PC-9 (cell line): ENCODE measurements around the gene SLC27A4.

ENCODE experiments used
- CTCF ChIP-seq: fragments of 200-600 bp; sonication (generic); conservative IDR thresholded peaks from 2 replicates; pipeline ENCODE4 v1.6.1; 2017; ENCODE audit warnings: mixed run types, antibody characterized with exemption, mild to moderate bottlenecking, moderate library complexity
- EZH2 ChIP-seq: fragments of 200-600 bp; sonication (generic); IDR thresholded peaks from 2 replicates; pipeline ENCODE4 v1.8.0; 2017; ENCODE audit warnings: antibody characterized with exemption, low read depth

GRCh38 chr9:128397831-128398230 lies 57.5 kb downstream of the SLC27A4 start:
- TF ChIP-seq CTCF (no peak), EZH2 (no peak)
